GM18868 (cell line): ENCODE data around the gene TNFRSF13B.

ENCODE experiments used
- ATAC-seq: cut with Tn5 transposase; IDR thresholded peaks from one replicate; pipeline ENCODE4 v1.9.1; 2021; ENCODE audit warnings: mild to moderate bottlenecking, moderate library complexity; ENCODE audit not compliant: unreplicated experiment

TNFRSF13B gene

DNA sequence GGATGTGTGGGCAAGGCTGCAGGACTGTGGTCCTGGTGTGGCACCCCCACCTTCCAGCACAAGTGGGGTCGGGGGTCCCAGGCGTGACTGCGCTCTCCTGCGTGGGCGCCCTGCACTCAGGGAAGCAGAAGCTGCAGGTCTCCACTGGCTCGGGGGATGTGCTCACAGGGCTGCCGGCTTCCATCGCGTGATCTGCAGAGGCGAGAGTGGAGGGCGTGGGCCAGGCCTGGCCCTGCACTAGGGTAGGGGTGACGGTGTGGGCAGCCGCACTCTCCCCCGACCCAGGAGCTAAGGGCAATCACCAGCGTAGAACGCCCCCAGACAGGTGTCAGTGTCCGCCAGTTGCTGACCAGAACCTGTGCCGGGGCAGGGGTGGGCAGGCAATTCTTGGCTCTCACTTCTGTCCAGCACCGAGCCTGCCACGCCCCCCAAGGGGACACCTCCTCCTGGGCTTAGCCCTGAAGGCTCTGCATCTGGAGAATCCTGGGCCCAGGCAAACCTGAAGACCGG lies 32.3 kb downstream of the TNFRSF13B start:
- ATAC-seq: no peak

DNA sequence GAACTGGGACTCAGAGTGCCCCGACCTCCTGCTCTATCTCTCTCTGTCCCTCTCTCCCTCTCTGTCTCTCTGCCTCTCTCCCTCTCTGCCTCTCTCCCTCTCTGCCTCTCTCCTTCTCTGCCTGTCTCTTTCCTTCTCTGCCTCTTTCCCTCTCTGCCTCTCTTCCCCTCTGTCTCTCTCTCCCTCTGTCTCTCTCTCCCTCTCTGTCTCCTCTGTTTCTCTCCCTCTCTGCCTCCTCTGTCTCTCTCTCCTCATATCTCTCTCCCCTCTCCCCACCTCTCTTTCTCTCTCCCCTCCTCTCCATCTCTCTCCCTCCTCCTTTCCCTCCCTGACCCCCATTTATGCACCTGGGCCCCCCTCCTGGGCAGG lies 32.7 kb downstream of the TNFRSF13B start:
- no peak for ATAC-seq

DNA sequence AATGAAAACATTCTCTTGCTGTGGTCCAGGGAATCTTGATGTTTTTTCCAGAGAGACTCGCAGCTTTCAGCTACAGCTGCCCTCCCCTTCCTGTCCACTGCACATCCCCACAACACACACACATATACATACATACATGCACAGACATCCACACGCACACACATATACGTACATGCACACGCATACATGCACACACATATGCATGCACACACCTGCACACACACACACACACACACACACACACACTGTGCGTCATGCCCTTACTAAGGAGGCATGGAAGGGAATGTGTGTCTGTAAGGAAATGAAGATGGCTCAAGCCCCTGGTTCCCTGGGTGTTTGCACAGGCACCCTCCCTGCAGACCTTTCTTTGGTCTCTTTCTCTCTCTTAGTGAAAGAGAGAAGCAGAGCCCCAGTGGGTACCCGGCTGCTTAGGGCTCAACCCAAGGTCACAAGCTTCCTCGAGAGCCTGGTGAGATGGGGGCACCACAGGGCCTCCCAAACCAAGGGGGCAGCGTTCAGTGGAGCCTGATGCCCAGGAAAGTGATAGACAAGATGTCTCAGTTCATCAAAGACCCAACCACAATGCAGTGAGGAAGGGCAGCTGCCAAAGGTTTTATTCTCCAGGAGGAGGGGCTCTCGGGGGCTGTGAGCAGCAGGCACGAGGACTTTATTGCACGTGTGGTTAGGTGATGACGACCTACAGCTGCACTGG lies 33.3 kb downstream of the TNFRSF13B start:
- ATAC-seq: no peak

DNA sequence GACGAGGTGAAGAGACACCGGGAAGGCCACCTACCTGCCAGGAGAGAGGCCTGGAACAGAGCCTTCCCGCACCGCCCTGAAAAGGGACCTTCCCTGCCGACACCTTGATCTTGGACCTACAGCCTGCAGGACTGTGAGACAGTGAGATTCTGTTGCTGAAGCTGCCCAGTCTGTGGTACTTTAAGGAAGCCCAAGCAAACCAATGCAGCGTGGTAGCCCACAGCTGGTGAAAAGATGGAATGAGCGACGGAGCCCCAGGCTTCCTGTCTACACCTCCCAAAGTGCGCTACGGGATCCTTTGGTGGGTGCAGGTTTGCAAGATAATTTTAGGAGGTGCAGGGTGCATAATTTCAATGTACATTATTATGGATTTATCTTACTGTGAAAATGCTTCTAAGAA lies 33.9 kb downstream of the TNFRSF13B start:
- no peak for ATAC-seq

DNA sequence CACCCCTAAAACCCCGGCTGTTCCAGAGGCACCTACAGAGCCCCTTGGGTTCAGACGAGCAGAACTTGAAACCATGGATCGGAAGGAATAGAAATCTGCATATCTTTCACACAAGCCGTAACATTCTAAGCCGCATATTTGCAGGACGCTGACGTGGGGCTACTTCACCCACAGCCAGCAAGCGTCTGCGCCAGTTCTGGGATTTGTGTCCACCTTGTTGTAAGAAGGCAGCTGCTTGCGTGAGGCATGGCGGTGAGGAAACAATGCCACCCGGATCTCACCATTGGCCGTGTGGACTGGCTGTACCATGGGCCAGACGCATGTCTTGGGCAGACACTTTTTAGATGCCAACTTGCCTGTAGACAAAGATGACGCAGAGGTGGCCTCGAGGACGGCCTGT lies 34.5 kb downstream of the TNFRSF13B start:
- no peak for ATAC-seq

DNA sequence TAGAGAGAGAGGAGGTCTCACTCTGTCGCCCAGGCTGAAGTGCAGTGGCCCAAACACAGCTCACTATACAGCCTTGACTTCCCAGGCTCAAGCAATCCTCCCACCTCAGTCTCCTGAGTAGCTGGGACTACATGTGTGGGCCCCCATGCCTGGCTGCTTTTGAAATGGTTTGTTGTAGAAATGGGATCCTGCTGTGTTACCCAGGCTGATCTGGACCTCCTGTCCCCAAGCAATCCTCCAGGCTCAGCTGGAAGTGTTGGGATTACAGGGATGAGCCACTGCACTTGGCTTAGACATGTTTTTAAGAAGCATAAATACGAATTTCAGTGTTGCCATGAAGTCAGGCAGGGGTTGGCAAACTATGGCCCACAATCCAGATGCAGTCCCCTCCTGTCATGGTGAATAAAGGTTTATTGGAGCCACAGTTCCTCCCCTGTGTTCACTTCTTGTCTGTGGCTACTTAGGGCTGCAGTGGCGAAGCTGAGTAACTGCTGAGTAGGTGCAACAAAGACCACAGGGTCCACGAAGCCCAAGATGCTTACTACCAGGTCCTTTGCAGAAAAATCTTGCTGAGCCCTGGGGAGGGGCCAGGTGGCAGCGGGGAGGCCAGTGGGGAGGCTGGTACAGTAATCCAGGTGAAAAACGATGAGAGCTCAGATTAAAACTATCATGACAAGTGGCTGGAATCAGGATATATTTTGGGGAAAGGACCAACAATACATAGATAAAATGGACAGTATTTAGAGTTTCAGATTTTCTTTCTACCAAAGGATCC lies 35.2 kb downstream of the TNFRSF13B start:
- no peak for ATAC-seq

DNA sequence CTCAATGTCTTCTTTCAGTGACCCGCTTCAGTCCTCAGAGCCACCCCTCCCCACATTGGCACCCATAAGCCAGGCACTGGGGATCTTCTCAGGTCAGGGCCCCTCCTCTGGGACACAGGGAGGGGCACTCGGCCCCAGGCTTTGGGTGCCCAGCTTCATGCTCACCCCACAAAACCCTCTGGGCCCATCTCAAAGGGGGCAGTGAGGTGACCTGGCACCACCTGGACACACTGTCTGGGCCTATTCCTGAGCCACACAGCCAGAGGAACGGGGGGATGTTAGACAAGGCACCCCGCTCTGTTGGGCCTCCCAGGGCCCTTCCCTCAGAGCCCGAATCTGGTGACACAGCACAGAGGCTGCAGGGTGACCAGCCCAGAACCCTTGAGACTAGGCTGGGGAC lies 36.1 kb downstream of the TNFRSF13B start:
- no peak for ATAC-seq

DNA sequence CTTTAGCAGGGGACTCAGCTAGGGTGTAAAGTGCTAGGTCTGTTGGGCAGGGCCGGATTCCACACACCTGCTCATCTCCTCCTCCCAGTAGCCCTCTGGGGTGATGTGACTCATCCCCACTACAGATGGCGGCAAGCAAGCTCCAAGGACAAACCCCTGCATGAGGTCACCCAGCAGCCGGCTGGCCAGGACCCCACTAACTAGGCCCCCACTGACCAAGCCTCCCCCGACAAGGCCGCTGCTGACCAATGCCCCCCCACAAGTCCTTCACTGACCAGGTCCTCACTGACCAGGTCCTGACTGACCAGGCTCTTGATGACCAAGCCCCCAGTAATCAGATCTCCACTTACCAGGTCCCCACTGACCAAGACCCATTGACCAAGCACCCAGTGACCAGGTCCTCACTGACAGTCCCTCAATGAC lies 36.7 kb downstream of the TNFRSF13B start:
- ATAC-seq: no peak

DNA sequence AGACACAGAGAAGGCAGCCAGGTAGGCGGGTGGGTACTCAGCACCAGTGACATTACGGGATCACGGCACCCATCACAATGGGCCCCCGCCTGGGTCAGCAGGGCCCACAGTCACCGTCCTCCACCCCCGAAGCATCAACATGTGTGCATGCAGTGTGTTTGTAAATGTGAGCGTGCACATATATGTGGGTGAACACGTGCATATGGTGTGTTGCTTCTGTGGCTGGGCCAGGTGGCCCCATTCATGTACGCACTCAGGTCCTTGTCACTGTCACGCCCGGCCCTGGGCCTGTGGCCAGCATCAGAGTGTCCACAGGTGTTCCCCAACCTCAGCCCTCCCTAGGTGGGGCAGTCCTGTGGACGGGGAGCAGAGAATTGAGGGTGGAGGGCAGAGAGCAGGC lies 37.1 kb downstream of the TNFRSF13B start:
- no peak for ATAC-seq

DNA sequence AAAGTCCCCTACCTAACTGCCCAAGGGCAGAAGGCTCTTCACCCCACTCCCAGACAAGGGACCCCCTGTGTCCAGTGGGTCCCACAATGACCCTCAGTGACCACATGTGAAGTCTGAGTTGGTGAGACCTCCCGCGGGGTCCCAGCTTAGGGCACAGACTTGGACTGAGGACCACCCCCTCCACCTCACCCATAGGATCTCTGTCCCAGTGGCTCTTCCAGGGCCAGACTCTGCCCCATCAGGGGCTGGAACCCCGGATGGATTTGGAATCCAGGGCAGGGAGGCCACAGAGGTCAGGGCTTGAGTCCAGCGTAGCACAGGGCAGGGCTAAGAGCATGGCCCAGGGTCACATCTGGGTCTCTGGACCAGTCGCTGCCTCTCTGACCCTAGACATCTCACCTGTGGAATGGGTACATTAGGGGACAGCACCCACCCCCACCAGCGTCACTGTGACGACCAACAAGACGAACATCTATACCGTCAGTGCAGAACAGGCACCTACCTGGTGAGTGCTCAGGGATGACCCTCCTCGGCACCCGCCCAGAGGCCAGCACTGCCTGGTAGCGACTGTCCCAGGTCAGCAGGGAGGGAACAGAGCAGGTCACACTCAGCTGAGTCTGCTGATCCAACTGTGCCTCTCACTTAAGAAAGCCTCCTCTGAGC lies 37.7 kb downstream of the TNFRSF13B start:
- ATAC-seq: no peak

DNA sequence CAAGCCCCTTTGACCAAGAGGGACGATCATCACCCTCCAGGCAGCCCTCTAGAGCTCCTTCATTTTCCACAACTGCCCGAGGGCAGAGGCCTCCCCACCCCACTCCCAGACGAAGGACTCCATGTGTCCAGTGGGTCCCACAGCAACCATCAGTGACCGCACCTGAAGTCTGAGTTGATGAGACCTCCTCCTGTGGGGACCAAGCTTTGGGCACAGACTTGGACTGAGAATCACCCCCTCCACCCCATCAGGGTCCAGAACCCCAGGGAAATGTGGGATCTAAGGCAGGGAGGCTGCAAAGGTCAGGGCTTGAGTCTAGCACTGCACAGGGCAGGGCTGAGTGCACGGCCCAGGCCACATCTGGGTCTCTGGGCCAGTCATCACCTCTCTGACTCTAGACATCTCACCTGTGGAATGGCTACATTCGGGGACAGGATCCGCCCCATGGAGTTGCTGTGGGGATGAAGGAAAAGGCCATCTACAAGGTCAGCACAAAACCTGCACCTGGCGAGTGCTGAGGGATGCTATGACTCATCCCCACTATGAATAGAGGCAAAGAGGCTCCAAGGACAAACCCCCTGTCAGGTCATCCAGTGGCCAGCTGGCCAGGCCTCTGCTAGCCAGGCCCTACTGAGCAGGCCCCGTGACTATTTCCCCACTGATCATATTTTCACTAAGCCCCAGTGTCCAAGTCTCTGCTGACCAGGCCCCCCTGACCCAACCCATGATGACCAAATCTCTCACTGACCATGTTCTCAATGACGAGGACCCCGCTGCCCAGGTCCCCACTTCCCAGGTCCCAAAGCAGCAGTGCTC lies 38.4 kb downstream of the TNFRSF13B start:
- no peak for ATAC-seq

DNA sequence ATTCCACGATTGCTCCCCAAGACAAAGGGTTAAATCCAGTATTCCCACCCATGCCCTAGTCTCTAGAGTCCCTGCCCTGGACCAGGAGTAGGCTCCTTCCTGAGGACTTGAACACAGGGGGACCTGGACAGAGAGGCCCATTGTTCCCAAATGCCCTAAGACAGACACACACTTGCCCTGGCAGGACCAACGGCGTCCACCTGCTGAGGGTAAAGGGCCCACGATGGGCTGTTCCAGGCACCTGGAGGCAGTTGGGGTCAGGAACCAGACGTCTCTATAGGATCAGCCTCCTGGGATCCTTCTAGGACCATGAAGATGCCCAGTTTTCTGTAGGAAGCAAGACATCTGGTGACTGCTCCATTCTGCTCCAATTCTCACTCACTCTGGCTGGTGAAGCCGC lies 39.3 kb downstream of the TNFRSF13B start:
- no peak for ATAC-seq

DNA sequence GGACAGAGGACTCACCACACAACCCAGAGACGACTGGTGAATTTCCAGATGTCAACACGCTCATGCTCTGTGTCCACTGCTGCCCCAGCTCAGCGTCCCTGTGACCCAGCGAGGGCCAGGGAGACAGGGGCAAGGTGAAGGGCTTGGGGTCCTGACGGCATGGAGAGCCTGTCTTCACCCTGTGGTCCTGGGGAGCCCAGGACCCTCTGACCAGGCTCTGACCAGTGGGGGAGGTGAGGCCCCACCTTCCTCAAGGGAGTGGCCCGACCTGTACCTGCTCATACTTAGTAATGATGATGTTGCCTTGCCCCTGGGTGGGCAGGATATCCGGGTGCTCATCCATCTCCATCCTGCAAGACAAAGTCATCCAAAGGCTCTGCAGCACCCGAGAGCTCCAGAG lies 39.8 kb downstream of the TNFRSF13B start:
- ATAC-seq: no peak

DNA sequence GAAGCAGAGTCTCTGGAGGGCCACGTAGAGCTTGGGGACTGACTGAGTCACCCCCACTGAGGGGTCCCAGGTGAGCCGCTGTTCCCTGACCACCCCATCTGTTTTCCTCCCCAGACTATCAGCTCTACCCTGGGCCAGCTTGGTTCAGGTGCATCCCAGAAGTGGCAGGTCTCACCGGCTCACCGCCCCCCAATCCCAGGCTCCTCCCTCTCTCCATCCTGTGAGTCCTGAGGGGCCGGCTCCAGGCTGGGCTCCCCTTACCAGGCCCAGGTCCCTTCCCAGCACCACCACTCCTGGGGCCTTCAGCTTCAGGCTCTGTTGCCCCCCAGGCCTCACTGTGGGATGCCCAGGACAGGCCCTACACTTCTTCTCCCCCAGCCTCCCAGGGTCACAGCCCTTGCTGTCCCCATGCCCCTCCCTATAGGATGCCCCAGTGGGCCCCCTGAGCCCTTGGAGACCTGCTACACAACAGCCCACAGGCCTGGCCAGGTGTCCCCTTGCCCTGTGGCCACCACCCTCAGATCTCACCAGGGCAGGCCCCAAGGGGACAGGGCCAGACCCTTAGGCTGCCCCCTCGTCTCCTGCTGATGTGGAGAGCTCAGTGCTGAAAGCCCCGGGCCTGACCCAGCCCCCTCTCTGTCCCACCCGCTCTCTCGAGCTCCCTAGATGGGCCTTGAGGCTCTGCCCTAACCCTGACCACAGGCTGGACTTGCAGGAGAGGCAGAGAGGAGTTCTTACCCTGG lies 40.4 kb downstream of the TNFRSF13B start:
- ATAC-seq: no peak

DNA sequence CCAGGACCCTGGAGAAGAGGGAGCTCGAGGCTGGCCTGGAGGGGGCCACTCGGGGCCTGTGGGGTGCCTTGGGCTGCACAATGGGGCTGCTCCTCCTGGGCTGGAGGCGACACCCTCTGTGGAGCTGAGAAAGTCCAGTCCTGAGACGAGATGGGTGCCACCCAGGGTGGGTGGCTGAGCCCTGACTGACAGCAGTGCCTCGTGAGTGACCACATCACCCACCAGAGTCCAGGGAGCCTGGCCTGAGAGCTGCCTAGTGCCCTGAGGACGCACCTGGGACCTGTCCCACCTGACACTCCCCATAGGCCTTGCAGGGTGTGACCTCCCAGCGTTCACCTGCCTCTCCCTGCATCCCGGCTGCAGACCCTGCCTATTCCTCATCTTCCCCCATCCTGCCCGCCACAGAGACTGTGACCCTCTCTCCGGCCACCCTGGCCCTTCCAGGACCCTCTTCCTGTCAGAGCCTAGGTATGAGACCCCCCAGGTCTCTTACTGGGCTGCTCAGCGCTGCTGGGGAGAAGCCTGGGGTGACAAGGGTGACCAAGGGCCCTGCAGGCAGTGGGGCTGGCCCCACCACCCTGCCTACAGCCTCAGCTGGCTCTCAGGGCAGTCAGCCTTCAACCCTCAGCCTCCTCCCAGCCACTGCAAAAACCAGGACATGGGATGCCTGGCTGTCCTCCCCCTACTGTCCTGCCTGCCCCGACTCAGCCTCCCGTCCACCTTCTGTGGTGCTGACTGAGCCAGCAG lies 41.2 kb downstream of the TNFRSF13B start:
- ATAC-seq: no peak

DNA sequence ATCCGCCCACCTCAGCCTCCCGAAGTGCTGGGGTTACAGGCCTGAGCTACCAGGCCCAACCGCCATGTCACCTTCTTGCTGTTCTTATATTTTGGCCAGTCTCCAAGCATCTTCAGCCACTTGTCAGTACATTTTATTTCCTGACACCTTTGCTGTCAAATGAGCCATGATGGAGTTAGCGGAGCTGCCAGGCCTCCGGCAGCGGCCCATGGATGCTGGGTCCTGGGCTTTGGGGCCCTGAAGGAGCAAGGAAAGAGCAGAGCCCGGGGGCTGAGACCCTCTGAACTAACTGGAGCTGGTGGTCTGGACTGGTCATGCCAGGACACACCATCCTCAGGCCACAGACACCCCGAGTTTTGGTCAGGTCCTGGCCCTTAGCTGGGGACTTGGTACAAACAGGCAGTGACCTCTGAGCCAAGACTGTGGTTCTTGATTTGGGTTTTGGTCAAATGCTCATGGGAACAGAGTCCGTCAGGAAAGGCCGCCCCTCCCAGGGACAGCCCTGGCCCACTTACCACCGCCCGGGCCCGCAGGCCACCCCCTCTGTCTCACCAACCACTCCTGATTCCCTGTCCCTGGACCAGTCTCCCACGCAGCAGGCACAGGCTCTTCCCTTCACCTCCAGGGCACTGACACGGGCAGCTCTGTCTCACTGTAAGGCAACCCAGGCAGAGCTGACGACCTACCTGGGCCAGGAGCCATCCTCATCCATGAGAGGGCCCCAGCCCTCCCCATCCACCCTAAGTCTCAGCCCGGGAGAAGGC lies 42.0 kb downstream of the TNFRSF13B start:
- ATAC-seq: no peak

DNA sequence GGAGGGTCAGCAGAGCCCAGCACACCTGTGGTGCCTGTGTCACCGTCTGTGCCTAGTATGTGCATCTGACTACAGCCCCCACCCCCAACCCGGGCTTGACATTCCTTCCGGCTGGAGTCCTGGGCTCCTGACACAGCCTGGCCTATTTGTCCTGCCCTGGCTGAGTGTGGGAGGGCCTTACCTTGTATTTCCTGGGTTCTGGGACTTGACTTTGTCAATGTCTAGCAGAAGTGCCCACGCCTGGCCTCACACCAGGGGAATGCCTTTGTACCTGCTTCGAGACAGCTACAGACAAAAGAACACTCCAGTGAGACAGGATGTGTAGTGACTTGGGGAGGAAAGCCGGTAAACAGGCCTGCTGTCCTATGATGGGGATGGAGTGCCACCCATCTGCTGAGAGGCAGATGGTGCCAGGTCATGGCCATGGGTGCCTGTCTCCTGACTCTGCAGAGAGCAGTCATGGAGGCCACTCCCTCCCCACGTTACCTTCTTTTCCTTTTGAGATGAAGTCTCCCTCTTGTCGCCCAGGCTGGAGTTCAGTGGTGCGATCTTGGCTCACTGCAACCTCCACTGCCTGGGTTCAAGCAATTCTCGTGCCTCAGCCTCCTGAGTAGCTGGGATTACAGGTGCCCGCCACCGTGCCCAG lies 42.8 kb downstream of the TNFRSF13B start:
- ATAC-seq: no peak

DNA sequence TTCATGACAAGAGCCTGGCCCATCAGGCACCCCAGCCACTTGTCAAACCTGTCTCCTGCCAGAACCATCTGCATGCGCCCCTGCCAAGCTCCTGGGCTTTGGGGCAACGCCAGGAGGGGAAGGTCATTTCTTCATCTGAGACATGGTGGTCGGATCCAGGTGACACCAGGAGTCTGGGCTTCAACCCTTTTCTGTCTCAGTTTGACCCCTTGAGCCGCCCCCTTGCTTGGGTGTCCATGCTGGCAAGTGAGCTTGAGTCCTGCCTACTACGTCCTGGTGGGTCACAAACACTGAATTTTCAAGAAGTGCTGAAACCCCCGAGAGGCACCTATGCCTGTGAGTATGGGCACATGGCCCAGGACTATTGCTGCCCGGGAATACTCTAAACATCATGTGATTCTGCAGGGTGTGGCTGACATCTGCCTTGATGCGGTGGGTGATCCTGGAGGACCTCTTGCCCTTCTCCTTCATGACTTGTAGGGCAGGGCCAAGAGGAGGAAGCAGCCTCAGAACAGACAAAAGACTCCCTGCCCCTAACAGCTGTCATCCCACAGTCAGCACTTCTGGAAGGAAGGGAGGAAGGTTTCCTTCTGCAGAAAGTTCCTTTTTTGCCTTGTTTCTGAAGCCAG lies 43.4 kb downstream of the TNFRSF13B start:
- ATAC-seq: no peak
